HCEC 1CT (cell line): ENCODE measurements around the gene ZMIZ1.

Experiments
- DNase-seq: peaks from one replicate; pipeline ENCODE4 v3.0.0-alpha.2; 2017

ZMIZ1 gene

GRCh38 chr10:79349072-79349491, 280.3 kb downstream of the ZMIZ1 start:
- no peak for DNase-seq

GRCh38 chr10:79349766-79350406, 281.1 kb downstream of the ZMIZ1 start:
- DNase-seq: no peak

- no peak for DNase-seq
These were observed 281.8 kb downstream of the ZMIZ1 start for GRCh38 chr10:79350407-79351154.

DNA sequence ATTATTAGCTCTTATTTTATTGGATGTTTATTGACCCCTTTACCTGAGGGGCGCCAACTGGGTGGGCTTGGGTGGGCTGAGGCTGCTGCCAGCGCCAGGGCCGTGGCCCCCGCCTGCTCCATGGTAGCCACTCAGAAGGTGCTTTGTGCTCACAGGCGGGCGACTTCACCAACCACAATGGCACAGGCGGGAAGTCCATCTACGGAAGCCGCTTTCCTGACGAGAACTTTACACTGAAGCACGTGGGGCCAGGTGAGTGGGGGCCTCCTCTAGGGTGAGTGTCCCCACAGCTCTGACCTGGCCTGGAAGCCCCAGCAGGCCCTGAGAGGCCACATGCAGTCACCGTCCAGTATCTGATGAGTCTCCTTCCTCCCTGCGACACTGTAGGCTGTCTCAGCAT, 282.6 kb downstream of the ZMIZ1 start:
- DNase-seq: no peak

- DNase-seq: no peak
These were observed 283.5 kb downstream of the ZMIZ1 start for GRCh38 chr10:79352035-79352877.

DNA sequence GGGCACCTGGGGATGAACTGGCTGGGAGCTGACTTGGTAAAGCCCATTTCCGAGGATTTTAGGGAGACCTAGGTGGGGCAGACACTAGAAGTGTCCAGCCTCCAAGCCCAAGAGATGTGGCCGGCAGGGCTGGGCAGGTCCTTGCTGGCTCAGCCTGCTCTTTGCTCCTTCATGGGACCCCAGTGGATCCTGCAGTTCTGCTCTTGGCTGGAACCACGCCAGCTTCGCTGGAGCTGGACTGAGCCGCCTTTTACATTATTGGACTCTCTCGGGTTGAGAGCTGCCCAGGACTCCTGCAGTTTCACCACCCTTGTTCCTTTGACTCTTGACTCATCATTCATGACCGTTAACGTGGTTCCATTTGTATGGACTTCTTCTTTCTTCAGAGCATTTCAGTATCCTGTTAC, 284.2 kb downstream of the ZMIZ1 start:
- DNase-seq: no peak

- DNase-seq: no peak
These were observed 285.0 kb downstream of the ZMIZ1 start for GRCh38 chr10:79353726-79354125.

DNA sequence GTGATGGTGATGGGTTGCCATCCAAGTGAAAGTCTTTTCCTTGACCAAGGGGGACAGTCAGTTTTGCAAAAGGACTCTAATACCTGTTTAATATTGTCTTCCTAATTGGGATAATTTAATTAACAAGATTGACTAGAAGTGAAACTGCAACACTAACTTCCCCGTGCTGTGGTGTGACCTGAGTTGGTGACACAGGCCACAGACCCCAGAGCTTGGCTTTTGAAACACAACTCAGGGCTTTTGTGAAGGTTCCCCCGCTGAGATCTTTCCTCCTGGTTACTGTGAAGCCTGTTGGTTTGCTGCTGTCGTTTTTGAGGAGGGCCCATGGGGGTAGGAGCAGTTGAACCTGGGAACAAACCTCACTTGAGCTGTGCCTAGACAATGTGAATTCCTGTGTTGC, 285.4 kb downstream of the ZMIZ1 start:
- no peak for DNase-seq

- no peak for DNase-seq
These were observed 285.8 kb downstream of the ZMIZ1 start for GRCh38 chr10:79354615-79355014.

GRCh38 chr10:79355420-79356017, 286.8 kb downstream of the ZMIZ1 start:
- DNase-seq: no peak

- DNase-seq: no peak
These were observed 287.3 kb downstream of the ZMIZ1 start for GRCh38 chr10:79356104-79356503.

DNA sequence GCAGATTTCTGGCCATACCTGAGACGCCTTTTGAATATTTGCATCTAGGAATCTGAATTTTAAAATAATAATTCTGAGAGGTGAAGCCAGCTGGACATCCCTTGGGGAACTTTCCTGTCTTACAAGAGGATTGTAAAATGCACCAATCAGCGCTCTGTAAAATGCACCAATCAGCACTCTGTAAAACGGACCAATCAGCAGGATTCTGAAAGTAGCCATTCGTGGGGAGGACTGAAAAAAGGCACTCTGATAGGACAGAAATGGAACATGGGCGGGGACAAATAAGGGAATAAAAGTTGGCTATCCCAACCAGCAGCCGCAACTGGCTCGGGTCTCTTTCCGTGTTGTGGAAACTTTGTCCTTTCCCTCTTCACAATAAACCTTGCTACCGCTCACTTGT, 288.4 kb downstream of the ZMIZ1 start:
- no peak for DNase-seq

GRCh38 chr10:79358811-79359210, 290.0 kb downstream of the ZMIZ1 start:
- no peak for DNase-seq

GRCh38 chr10:79359816-79360498, 291.2 kb downstream of the ZMIZ1 start:
- no peak for DNase-seq

GRCh38 chr10:79360499-79361342, 292.0 kb downstream of the ZMIZ1 start:
- no peak for DNase-seq

GRCh38 chr10:79361726-79362397, 293.1 kb downstream of the ZMIZ1 start:
- no peak for DNase-seq
